ENCODE measurements around the gene SPPL2B.

- TF ChIP-seq POLR2A (IDR thresholded peaks at IDR 0.05) (no peak), POLR2AphosphoS5 (IDR thresholded peaks at IDR 0.05) (no peak)
- TF ChIP-seq, protein P1, sequence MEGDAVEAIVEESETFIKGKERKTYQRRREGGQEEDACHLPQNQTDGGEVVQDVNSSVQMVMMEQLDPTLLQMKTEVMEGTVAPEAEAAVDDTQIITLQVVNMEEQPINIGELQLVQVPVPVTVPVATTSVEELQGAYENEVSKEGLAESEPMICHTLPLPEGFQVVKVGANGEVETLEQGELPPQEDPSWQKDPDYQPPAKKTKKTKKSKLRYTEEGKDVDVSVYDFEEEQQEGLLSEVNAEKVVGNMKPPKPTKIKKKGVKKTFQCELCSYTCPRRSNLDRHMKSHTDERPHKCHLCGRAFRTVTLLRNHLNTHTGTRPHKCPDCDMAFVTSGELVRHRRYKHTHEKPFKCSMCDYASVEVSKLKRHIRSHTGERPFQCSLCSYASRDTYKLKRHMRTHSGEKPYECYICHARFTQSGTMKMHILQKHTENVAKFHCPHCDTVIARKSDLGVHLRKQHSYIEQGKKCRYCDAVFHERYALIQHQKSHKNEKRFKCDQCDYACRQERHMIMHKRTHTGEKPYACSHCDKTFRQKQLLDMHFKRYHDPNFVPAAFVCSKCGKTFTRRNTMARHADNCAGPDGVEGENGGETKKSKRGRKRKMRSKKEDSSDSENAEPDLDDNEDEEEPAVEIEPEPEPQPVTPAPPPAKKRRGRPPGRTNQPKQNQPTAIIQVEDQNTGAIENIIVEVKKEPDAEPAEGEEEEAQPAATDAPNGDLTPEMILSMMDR (IDR thresholded peaks at IDR 0.05), result no peak
Measured at GRCh38 chr19:2317756-2318155, 10.7 kb upstream of the SPPL2B start.

All from upper lobe of left lung (tissue), 4 donors.